HEK293T (cell line): Measurements from ENCODE around the gene SVOP.
"Not testable (repeated sequence)": the region's sequence is repeated elsewhere in the genome, so short reads cannot be mapped to it uniquely, and the experiment has no call there.

Experiments used
- CTCF ChIA-PET: fragments of 350-600 bp; formaldehyde crosslinking; extraction: SDS; loops from one replicate; lab custom pipeline; 2021; ENCODE audit warnings: antibody characterized with exemption, inconsistent platforms; lab: Yijun Ruan, JAX
- POLR2A ChIA-PET: fragments of 350-600 bp; formaldehyde crosslinking; extraction: SDS; loops from one replicate; lab custom pipeline; 2020; ENCODE audit warnings: antibody characterized with exemption, inconsistent platforms; lab: Yijun Ruan, JAX
- DNase-seq: peaks from one replicate; pipeline ENCODE4 v3.0.0; 2012; ENCODE audit warnings: mixed read lengths; ENCODE audit errors: extremely low spot score
- ARNT ChIP-seq: fragments of 450-650 bp; IDR thresholded peaks from 2 replicates; pipeline ENCODE4 v1.6.1; 2017; ENCODE audit warnings: mild to moderate bottlenecking
- BHLHE40 ChIP-seq: fragments of 450-650 bp; IDR thresholded peaks from 2 replicates; pipeline ENCODE4 v1.6.1; 2016; ENCODE audit warnings: mild to moderate bottlenecking, moderate library complexity, borderline replicate concordance
- CTBP1 ChIP-seq: fragments of 450-650 bp; IDR thresholded peaks from 2 replicates; pipeline ENCODE4 v1.6.1; 2016; ENCODE audit warnings: borderline replicate concordance
- ELF4 ChIP-seq: fragments of 450-650 bp; IDR thresholded peaks from 2 replicates; pipeline ENCODE4 v1.6.1; 2017; ENCODE audit warnings: antibody characterized with exemption
- FOXA1 ChIP-seq: fragments of 450-650 bp; IDR thresholded peaks from 2 replicates; pipeline ENCODE4 v1.6.1; 2016; ENCODE audit warnings: mild to moderate bottlenecking
- FOXK2 ChIP-seq: fragments of 450-650 bp; IDR thresholded peaks from 2 replicates; pipeline ENCODE4 v1.6.1; 2016; ENCODE audit warnings: mild to moderate bottlenecking
- FOXM1 ChIP-seq: fragments of 450-650 bp; IDR thresholded peaks from 2 replicates; pipeline ENCODE4 v1.6.1; 2017; ENCODE audit warnings: mild to moderate bottlenecking, borderline replicate concordance
- HDGF ChIP-seq: fragments of 450-650 bp; IDR thresholded peaks from 2 replicates; pipeline ENCODE4 v1.6.1; 2017; ENCODE audit warnings: antibody characterized with exemption, borderline replicate concordance
- L3MBTL2 ChIP-seq: fragments of 450-650 bp; conservative IDR thresholded peaks from 2 replicates; pipeline ENCODE4 v1.6.1; 2016; ENCODE audit warnings: mild to moderate bottlenecking
- LEF1 ChIP-seq: fragments of 450-650 bp; IDR thresholded peaks from 2 replicates; pipeline ENCODE4 v1.6.1; 2017; ENCODE audit warnings: mild to moderate bottlenecking, borderline replicate concordance
- NFRKB ChIP-seq: fragments of 450-650 bp; IDR thresholded peaks from 2 replicates; pipeline ENCODE4 v1.6.1; 2016; ENCODE audit warnings: mild to moderate bottlenecking, moderate library complexity
- SP1 ChIP-seq: fragments of 450-650 bp; IDR thresholded peaks from 2 replicates; pipeline ENCODE4 v1.6.1; 2017
- SUZ12 ChIP-seq: fragments of 450-650 bp; IDR thresholded peaks from 2 replicates; pipeline ENCODE4 v1.6.1; 2016; ENCODE audit warnings: mild to moderate bottlenecking
- TARDBP ChIP-seq: fragments of 450-650 bp; IDR thresholded peaks from 2 replicates; pipeline ENCODE4 v1.6.1; 2016
- ZNF384 ChIP-seq: fragments of 450-650 bp; IDR thresholded peaks from 2 replicates; pipeline ENCODE4 v1.6.1; 2016
- TF ChIP-seq, protein P1 (sequence below): fragments of 450-650 bp; IDR thresholded peaks from 2 replicates; pipeline ENCODE4 v1.6.1; 2016

SVOP gene

GRCh38 chr12:109036975-109037374, 16.1 kb upstream of the SVOP start:
- no peak for DNase-seq
- POLR2A ChIA-PET: no interaction called here
- TF ChIP-seq ELF4: no peak
- no peak for TF ChIP-seq HDGF
- no peak for TF ChIP-seq SP1
- CTCF ChIA-PET: no interaction called here

DNA sequence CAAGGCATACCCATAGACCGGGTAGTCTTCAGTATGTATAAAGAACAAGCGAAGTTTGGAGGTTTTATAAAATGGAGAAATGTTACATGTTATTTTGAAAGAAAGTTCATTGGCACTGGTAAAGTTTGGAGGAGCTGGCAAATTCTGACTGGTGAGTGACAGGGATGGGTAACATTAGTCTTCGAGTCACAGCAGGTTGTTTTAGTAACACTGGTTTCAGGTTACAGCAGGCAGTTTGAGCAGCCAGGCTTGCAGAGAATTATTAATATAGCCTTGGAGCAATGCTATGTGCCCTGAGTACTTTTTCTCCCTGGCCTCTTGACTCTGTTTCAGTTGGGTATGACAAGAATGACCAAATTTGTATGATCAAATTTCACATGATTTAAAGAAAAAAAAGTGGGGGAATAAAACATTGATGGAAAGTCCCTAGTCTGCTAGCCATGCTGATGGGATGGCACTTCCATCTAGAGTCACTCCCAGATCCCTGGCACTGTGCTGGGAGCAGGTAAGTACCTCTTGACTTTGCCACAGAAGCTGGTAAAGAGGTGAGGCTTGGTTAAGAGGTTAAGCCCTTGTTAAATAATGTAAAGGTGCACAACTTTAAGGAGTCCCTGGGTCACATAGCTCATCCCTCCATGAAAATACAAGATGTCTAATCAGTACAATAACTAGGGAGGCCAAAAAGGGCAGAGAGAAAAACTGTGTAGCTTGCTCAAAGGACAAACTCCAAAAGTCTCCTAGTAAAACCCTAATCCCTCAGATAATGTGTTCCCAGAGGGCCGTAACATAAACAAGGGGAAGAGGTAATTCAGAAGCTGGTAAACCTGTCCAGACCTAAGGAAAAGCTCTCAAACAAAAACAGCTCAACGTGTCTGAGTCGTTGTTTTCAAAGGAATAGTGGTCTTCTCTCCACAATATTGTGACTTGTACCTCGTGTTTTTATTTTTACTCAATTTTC, 12.7 kb upstream of the SVOP start:
- ChIA-PET CTCF (no interaction called here), POLR2A (interaction anchor here (0.7 to 0.9 kb wide), 2 partner anchors 19 to 63 kb away, joined by 3 to 4 read pairs; partner anchors contain the start of gene USP30)
- TF ChIP-seq FOXM1: no peak
- TF ChIP-seq, protein P1, sequence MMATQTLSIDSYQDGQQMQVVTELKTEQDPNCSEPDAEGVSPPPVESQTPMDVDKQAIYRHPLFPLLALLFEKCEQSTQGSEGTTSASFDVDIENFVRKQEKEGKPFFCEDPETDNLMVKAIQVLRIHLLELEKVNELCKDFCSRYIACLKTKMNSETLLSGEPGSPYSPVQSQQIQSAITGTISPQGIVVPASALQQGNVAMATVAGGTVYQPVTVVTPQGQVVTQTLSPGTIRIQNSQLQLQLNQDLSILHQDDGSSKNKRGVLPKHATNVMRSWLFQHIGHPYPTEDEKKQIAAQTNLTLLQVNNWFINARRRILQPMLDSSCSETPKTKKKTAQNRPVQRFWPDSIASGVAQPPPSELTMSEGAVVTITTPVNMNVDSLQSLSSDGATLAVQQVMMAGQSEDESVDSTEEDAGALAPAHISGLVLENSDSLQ: peak; percentile 94
- peak; percentile 17 for DNase-seq

DNA sequence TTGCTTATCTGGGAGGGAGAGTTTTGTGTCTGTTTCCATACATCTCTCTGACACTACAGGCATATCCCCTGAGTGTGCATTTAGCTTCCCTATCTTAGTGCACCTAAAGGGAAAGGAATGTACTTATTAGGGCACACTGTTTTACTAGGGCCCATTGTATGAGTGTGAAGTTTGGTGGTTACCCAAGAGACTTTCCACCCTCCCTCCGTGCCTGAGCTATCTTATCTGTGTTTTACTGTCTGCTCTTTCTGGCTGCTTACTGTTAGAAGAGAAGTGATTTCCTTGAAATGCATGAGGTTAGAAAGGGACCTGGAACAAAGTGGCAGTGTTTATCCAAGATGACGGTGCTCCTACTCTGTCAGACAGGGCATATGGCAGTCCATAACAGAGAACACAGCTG, 8.5 kb upstream of the SVOP start:
- no peak for DNase-seq
- TF ChIP-seq HDGF (no peak), FOXA1 (no peak), SUZ12 (no peak), ELF4 (no peak), TARDBP (no peak), L3MBTL2 (no peak), NFRKB (no peak), LEF1 (no peak), SP1 (no peak), FOXK2 (no peak), FOXM1 (no peak), BHLHE40 (no peak), ZNF384 (no peak), ARNT (no peak), CTBP1 (no peak)
- TF ChIP-seq, protein P1: no peak
- CTCF ChIA-PET: no interaction called here
- POLR2A ChIA-PET: no interaction called here

- CTCF ChIA-PET, POLR2A ChIA-PET, DNase-seq: not testable (repeated sequence)
Observed at GRCh38 chr12:109028624-109029023, 7.8 kb upstream of the SVOP start.

DNA sequence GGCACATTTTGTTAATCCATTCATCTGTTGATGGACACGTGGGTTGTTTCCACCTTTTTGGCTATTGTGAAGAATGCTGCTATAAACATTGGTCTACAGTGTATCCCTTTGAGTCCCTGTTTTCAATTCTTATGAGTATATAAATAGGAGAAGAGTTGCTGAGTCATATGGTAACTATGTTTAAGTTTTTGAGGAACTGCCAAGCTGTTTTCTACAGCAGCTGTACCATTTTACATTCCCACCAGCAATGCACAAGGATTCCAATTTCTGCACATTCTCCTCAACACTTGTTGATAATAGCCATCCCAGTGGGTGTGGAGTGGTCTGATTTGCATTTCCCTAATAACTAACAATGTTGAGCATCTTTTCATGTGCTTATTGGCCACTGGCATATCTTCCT, 6.9 kb upstream of the SVOP start:
- ChIA-PET CTCF (no interaction called here), POLR2A (no interaction called here)
- DNase-seq: no peak
- TF ChIP-seq ELF4 (no peak), FOXK2 (no peak), BHLHE40 (no peak), ZNF384 (no peak)

GRCh38 chr12:109020146-109020795, 597 bp downstream of the SVOP start:
- CTCF ChIA-PET: no interaction called here
- POLR2A ChIA-PET: no interaction called here
- no peak for DNase-seq
- no peak for TF ChIP-seq FOXK2
- no peak for TF ChIP-seq FOXA1
- TF ChIP-seq BHLHE40: no peak
- no peak for TF ChIP-seq SUZ12
- no peak for TF ChIP-seq ARNT
- no peak for TF ChIP-seq NFRKB
- no peak for TF ChIP-seq FOXM1
- TF ChIP-seq LEF1: no peak
- TF ChIP-seq ELF4: no peak
- TF ChIP-seq CTBP1: no peak
- TF ChIP-seq, protein P1: no peak
- no peak for TF ChIP-seq ZNF384
- no peak for TF ChIP-seq L3MBTL2
- no peak for TF ChIP-seq SP1
- TF ChIP-seq HDGF: no peak
- no peak for TF ChIP-seq TARDBP

- no peak for TF ChIP-seq ELF4
- TF ChIP-seq ZNF384: no peak
- no peak for TF ChIP-seq FOXK2
- TF ChIP-seq HDGF: no peak
- no peak for TF ChIP-seq FOXA1
- no peak for TF ChIP-seq ARNT
- TF ChIP-seq BHLHE40: no peak
- no peak for TF ChIP-seq SP1
- TF ChIP-seq TARDBP: no peak
- TF ChIP-seq L3MBTL2: no peak
- TF ChIP-seq, protein P1: no peak
- TF ChIP-seq FOXM1: no peak
- TF ChIP-seq LEF1: no peak
- no peak for TF ChIP-seq SUZ12
- TF ChIP-seq NFRKB: no peak
- TF ChIP-seq CTBP1: no peak
Observed at GRCh38 chr12:109018296-109018695, 2.6 kb downstream of the SVOP start.

More at GRCh38 chr12:109018296-109018695, 2.6 kb downstream of the SVOP start:
- ChIA-PET CTCF (no interaction called here), POLR2A (no interaction called here)
- DNase-seq: no peak
